Fibroblast of lung (primary cell): Measurements from ENCODE around the gene KRTAP4-12. TPM values are rescaled to one million over a fixed set of nuclear protein-coding genes. Genes with fewer than 3 reads are reported as not detected.
"Not testable (repeated sequence)": the region's sequence is repeated elsewhere in the genome, so short reads cannot be mapped to it uniquely, and the experiment has no call there.

ENCODE experiments used
- DNase-seq, 2 donors: peaks; one replicate each; pipeline versions ENCODE4 v3.0.0 to v3.0.0-alpha.2; 2010; ENCODE audit warnings: low read depth in 2 of 2
- H2AFZ ChIP-seq: 2 replicates; pipeline ENCODE4 v1.5.1; 2012; ENCODE audit warnings: low read length, control low read depth, inconsistent platforms
- H3K27ac ChIP-seq: 2 replicates; pipeline ENCODE4 v1.5.1; 2011; ENCODE audit warnings: low read length, control low read depth; ENCODE audit not compliant: insufficient read depth
- H3K27me3 ChIP-seq: 2 replicates; pipeline ENCODE4 v1.5.1; 2011; ENCODE audit warnings: mild to moderate bottlenecking, low read length; ENCODE audit not compliant: control insufficient read depth, insufficient read depth
- H3K36me3 ChIP-seq: 2 replicates; pipeline ENCODE4 v1.5.1; 2011; ENCODE audit warnings: low read length; ENCODE audit not compliant: control insufficient read depth, insufficient read depth
- H3K4me1 ChIP-seq: 2 replicates; pipeline ENCODE4 v1.5.1; 2011; ENCODE audit warnings: low read length; ENCODE audit not compliant: control insufficient read depth, insufficient read depth; ENCODE audit errors: extremely low read depth
- H3K4me2 ChIP-seq: 2 replicates; pipeline ENCODE4 v1.5.1; 2011; ENCODE audit warnings: low read length, control low read depth; ENCODE audit not compliant: insufficient read depth; ENCODE audit errors: extremely low read depth
- H3K4me3 ChIP-seq, 4 experiments: fragments of 200-600 bp in 1 of 4; sonication (generic) in 1 of 4; replicated peaks in 1 of 4; 2 replicates each; pipeline ENCODE4 v1.5.1; 2011 to 2016; ENCODE audit warnings: low read length in 4 of 4, low read depth in 3 of 4, mild to moderate bottlenecking in 3 of 4, control low read depth in 2 of 4, inconsistent platforms in 1 of 4, mixed read lengths in 1 of 4; ENCODE audit not compliant: insufficient read depth in 1 of 4; ENCODE audit errors: control extremely low read depth in 1 of 4
- H3K79me2 ChIP-seq: 2 replicates; pipeline ENCODE4 v1.5.1; 2012; ENCODE audit warnings: mild to moderate bottlenecking, low read length, inconsistent platforms; ENCODE audit not compliant: control insufficient read depth, insufficient read depth
- H3K9ac ChIP-seq: 2 replicates; pipeline ENCODE4 v1.5.1; 2011; ENCODE audit warnings: mild to moderate bottlenecking, low read length, control low read depth; ENCODE audit not compliant: insufficient read depth
- H3K9me3 ChIP-seq: 2 replicates; pipeline ENCODE4 v1.5.1; 2012; ENCODE audit warnings: low read depth, low read length; ENCODE audit not compliant: control insufficient read depth, insufficient read depth
- H4K20me1 ChIP-seq: 2 replicates; pipeline ENCODE4 v1.5.1; 2011; ENCODE audit warnings: low read length; ENCODE audit not compliant: control insufficient read depth, insufficient read depth; ENCODE audit errors: extremely low read depth
- EZH2 ChIP-seq: IDR thresholded peaks from 2 replicates; pipeline ENCODE4 v1.5.1; 2012; ENCODE audit warnings: low read length, control low read depth, mild to moderate bottlenecking; ENCODE audit errors: missing control alignments
- polyA plus RNA-seq, 2 donors: library from polyadenylated mRNA; depleted of rRNA in 1 of 2; stranded (reverse) in 1 of 2; unstranded in 1 of 2; fragments of >200 nt; gene quantifications; 2 replicates each; pipeline ENCODE4 v1.2.1, GENCODE V29; 2011 to 2012; ENCODE audit warnings: missing spikeins in 1 of 2
- total RNA-seq: library from RNA; depleted of rRNA; stranded (reverse); fragments of >200 nt; gene quantifications from 2 replicates; pipeline ENCODE4 v1.2.1, GENCODE V29; 2014
- TF ChIP-seq, protein P1 (sequence below), 2 donors: IDR thresholded peaks in 1 of 2; conservative IDR thresholded peaks in 1 of 2; 1 replicate in 1 of 2; 2 replicates in 1 of 2; pipeline ENCODE4 v1.5.1; 2011 to 2012; ENCODE audit warnings: low read length in 2 of 2, control low read depth in 1 of 2, inconsistent platforms in 1 of 2, low read depth in 1 of 2, mild to moderate bottlenecking in 1 of 2

The KRTAP4-12 gene
- total and polyA plus RNA-seq, 2 donors (not counting 1 experiment from before 2014, with no cell fraction given): not detected

DNA sequence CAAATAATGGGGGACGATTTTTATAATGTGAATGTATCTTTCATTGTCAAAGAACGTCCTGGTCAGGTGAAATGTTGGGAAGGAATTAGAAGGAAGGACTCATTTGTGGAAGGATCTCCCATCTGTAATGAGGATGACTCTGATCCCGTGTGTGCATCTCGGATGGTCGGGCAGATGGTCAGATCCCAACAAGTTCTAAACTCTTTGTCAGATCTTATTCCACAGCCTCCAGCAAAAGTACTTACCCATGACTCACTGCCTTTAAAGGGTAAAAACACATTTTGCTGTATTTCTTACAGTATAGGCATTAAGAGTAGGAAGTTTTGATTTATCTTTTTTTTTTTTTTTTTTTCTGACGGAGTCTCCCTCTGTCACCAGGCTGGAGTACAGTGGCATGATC lies 25.5 kb downstream of the KRTAP4-12 start:
- Histone ChIP-seq H3K27me3 (no peaks in the 10 kb centered on the region), H3K4me1 (peaks cover 3% of the 10 kb centered on the region), H4K20me1 (no peaks in the 10 kb centered on the region), H3K9me3 (no peaks in the 10 kb centered on the region), H3K79me2 (no peaks in the 10 kb centered on the region), H3K27ac (no peak overlapping the region), H2AFZ (no peak overlapping the region), H3K4me3 (no peak overlapping the region), H3K4me2 (no peak overlapping the region), H3K36me3 (no peaks in the 10 kb centered on the region), H3K9ac (no peak overlapping the region)
- DNase-seq: peak in 1 of 2 donors; percentile 53
- TF ChIP-seq EZH2: no peak
- TF ChIP-seq, protein P1, sequence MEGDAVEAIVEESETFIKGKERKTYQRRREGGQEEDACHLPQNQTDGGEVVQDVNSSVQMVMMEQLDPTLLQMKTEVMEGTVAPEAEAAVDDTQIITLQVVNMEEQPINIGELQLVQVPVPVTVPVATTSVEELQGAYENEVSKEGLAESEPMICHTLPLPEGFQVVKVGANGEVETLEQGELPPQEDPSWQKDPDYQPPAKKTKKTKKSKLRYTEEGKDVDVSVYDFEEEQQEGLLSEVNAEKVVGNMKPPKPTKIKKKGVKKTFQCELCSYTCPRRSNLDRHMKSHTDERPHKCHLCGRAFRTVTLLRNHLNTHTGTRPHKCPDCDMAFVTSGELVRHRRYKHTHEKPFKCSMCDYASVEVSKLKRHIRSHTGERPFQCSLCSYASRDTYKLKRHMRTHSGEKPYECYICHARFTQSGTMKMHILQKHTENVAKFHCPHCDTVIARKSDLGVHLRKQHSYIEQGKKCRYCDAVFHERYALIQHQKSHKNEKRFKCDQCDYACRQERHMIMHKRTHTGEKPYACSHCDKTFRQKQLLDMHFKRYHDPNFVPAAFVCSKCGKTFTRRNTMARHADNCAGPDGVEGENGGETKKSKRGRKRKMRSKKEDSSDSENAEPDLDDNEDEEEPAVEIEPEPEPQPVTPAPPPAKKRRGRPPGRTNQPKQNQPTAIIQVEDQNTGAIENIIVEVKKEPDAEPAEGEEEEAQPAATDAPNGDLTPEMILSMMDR (conservative IDR thresholded peaks at IDR 0.05 in 1 of 2, IDR thresholded peaks at IDR 0.05 in 1 of 2; ENCODE audit: low read depth in 1 of 2, low read length in 2 of 2): no peak

DNA sequence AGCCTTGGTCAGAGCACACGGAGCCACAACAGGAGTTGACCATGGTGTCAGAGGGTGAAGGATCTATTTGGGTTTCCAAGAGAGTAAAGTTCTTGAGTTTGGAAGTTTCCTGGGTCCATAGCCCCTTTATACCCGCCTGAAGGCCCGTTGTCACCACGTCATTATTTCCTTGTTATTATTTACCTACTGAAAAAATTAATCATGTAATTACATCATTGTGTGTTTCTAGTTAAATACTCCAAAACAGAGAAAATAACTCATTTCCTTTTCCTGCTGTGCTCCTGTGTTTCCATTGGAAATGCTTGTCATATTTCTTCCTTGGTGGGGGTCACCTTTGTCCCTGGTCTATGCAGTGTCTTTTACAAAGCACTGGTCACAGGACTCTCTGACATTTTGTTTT lies 25.9 kb downstream of the KRTAP4-12 start, which contains the start of gene KRTAP4-8:
Gene KRTAP4-8, minus strand, starts transcription at position 101 of the 400 bp plus-strand sequence. Its CDS starts 58 bp downstream, at position 43.
- Histone ChIP-seq H3K27me3 (no peaks in the 10 kb centered on the region), H4K20me1 (no peaks in the 10 kb centered on the region), H3K36me3 (no peaks in the 10 kb centered on the region), H3K9ac (no peak within 1 kb of the TSS), H3K4me1 (peaks cover 3% of the 10 kb centered on the region), H2AFZ (no peak within 1 kb of the TSS), H3K79me2 (no peaks in the 10 kb centered on the region), H3K27ac (no peak within 1 kb of the TSS), H3K9me3 (no peaks in the 10 kb centered on the region), H3K4me2 (no peak within 1 kb of the TSS), H3K4me3 (no peak within 1 kb of the TSS)
- TF ChIP-seq, protein P1 (conservative IDR thresholded peaks at IDR 0.05 in 1 of 2, IDR thresholded peaks at IDR 0.05 in 1 of 2; ENCODE audit: low read depth in 1 of 2, low read length in 2 of 2): no peak
- no peak for TF ChIP-seq EZH2
- no peak for DNase-seq

DNA sequence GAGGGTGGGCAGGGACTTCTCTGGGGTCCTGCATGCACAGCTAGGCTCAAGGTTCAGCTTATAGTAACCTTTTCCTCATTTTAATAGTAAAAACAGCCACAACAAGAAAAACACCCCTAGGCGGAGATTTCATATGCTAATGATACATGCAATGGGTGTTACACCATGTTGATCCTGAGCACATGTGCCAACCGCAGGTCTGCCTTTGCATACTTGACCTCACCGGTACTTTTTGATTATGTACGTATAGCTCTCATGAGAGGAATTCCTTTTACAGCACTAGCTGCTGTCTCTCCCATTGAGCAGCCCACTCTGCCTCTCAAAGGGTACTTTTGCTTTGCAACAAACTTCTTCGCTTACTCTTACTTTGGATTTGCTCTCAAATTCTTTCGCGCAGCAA lies 27.9 kb downstream of the KRTAP4-12 start:
- H2AFZ ChIP-seq: no peak overlapping the region
- H3K4me3 ChIP-seq: no peak overlapping the region
- H3K79me2 ChIP-seq: no peaks in the 10 kb centered on the region
- DNase-seq: no peak
- H3K4me1 ChIP-seq: peaks cover 3% of the 10 kb centered on the region
- H3K36me3 ChIP-seq: no peaks in the 10 kb centered on the region
- TF ChIP-seq EZH2: no peak
- TF ChIP-seq, protein P1 (conservative IDR thresholded peaks at IDR 0.05 in 1 of 2, IDR thresholded peaks at IDR 0.05 in 1 of 2; ENCODE audit: low read depth in 1 of 2, low read length in 2 of 2): no peak
- no peaks in the 10 kb centered on the region for H4K20me1 ChIP-seq
- no peaks in the 10 kb centered on the region for H3K27me3 ChIP-seq
- H3K9ac ChIP-seq: no peak overlapping the region
- H3K27ac ChIP-seq: no peak overlapping the region
- H3K9me3 ChIP-seq: no peaks in the 10 kb centered on the region
- H3K4me2 ChIP-seq: no peak overlapping the region

DNA sequence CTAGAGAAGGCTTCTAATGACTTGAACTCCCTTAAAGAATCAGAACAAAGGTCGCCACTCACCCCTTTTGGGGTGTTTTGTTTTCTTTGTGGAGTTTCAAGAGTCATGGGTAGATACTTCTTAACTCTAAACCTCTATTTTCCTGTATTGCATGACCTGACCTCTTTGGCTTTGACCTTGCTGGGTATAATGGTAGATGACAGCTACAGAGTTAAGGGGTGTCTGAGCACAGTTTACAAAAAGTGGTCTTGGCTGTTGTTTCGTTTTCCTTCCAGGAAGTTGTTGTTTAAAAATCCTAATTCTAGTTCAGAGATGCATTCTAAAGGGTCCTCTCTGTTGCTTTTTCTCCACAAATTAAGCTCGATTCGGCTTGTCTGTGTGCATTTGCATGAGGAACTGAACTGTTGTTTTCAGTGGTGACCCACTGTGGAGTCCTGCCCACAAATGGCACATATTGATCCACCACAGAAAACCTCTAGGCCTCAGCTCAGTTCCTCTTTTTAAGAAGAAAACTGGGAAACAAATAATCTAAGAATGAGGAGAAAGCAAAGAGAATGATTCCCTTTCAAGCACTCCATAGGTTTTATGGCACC lies 35.1 kb downstream of the KRTAP4-12 start:
- H3K27me3 ChIP-seq, H3K4me1 ChIP-seq, H3K27ac ChIP-seq, H2AFZ ChIP-seq, H4K20me1 ChIP-seq, H3K79me2 ChIP-seq, H3K9ac ChIP-seq, H3K4me2 ChIP-seq, H3K9me3 ChIP-seq, H3K36me3 ChIP-seq, DNase-seq, H3K4me3 ChIP-seq: not testable (repeated sequence)
